ENCODE results near the gene TEX261.
A peak's percentile ranks its signal among the peaks of the same experiment; 100 is the strongest.

TEX261 gene

DNA sequence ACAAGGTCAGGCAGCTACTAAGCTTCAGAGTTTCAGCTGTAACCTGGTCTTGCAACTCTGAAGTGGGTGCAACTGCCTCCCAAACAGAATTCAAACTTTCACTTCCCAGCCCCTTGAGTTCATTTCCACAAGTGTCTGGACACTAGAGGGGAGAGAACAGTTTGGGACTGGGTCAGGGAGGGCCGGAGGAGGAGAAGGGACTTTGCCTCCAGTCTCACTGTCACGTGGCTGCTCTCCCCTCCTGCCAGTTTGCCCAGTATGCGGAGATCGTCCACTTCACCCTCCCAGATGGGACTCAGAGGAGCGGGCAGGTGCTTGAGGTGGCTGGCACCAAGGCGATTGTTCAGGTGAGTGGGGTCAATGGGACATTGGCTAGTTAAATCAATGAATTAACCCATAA is 36.9 kb downstream of the TEX261 start:
- no peak for DNase-seq (ENCODE audit: low read depth)

GRCh38 chr2:70956141-70956540 is 38.5 kb downstream of the TEX261 start:
- DNase-seq (ENCODE audit: low read depth): no peak

- no peak for DNase-seq (ENCODE audit: low read depth)
These were observed 39.8 kb downstream of the TEX261 start for GRCh38 chr2:70954886-70955285.

DNA sequence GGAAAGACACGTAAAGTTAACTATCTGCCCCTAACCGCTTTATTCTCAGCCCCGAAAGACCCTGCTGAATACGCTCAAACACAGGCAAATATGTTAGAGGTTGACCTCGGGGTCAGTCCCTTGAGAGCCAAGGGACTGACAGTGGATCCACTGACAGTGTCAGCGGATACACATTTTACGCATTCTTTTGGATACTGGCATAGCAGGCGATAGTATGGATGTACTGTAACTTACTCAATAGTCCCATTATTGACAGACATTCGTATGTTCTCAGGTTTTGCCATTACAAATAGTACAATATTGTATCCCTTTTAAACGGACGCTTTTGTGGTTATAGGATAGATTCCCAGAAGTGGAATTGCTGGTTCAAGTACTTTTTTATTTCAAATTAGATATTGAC is 45.6 kb downstream of the TEX261 start:
- DNase-seq (ENCODE audit: low read depth): no peak

- DNase-seq (ENCODE audit: low read depth): no peak
These were observed 46.2 kb downstream of the TEX261 start for GRCh38 chr2:70948337-70949003.

- DNase-seq (ENCODE audit: low read depth): peak; percentile 27
These were observed 47.0 kb downstream of the TEX261 start for GRCh38 chr2:70947556-70948184.

DNA sequence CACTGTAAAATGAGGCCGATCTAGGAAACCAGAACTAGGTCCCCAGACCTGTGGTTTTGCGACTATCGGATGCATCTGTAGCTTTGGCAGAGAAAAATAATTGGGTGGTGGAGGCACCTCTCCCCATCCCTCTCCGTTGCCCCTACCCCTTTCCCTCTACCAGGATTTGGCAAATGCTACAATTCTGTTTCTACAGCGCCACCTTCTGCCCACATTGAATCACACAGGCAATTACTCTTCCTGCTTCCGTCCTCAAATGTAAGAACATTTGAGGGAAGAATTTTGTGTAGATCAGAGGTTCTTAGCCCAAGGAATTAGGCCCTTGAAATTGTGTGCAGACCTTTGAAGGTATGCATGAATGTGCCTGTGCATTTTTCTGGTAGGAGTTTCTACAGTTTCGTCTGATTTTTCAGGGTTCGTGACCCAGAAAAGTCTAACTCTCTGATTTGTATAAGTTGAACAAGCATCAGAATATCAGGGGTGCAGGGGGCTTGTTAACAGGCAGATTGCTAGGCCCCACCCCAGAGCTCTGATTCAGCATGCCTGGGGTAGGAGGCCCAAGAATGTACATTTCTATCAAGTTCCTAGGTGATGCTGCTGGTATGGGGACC is 47.7 kb downstream of the TEX261 start:
- DNase-seq (ENCODE audit: low read depth): no peak

- no peak for DNase-seq (ENCODE audit: low read depth)
These were observed 50.5 kb downstream of the TEX261 start for GRCh38 chr2:70944111-70944690.

GRCh38 chr2:70943205-70943871 is 51.3 kb downstream of the TEX261 start:
- no peak for DNase-seq (ENCODE audit: low read depth)

DNA sequence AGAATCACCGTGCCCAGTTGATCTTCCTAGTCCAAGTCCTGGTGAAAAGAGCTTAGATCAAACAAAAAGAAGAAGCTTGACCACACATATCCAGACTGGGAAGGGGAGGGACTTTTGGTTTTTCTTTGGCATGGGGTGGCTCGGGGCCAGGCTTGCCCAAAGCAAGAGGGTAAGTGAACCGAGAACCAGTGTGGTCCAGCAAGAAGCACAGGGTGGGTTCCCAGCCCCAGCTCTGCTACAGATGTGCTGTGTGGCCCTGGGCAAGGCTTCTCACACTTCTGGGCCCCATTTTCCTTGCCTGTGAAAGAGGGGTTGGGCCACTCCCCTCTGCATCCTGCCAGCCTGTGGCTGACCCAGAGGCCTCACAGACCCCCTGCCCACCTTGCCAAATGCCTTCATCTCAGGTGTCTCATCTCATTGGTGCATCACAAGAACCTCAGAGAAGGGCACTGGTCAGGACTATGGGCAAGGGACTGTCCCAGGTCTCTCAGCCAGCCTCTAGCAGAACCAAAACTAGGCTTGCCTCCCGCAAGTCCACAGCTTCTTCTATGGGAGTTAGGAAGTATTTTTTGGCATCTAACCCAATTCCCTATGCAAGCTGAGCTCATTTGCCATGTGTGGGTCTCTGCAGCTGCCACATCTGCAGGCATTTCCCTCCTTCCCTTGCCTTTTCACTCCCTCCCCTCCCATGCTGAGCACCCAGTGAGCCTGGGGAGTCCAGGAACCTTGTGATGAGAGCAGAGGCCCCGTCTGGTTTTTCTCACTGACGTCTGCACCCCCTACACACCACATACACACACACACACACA is 52.1 kb downstream of the TEX261 start:
- DNase-seq (ENCODE audit: low read depth): no peak

DNA sequence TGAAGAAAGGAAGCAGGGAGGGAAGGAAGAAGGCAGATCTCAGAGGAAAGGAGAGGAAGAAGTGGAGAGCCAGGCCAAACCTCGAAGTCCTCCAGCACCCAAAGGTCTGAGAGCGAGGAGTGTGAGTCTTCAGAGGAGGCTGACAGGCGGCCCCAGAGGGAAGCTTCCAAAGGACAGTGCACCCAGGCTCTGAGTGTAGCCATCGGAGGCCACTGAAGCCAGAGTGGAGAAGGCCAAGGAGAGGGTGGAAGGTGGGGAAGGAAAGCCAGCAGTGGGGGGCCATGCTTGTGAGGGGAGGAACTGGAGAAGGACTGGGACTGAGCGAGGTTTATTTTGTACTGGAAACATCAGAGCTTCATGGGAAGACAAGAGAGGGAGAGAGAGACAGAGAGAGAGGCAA is 53.0 kb downstream of the TEX261 start:
- no peak for DNase-seq (ENCODE audit: low read depth)

- no peak for DNase-seq (ENCODE audit: low read depth)
These were observed 53.5 kb downstream of the TEX261 start for GRCh38 chr2:70941186-70941585.

- DNase-seq (ENCODE audit: low read depth): no peak
These were observed 54.7 kb downstream of the TEX261 start for GRCh38 chr2:70939839-70940580.

GRCh38 chr2:70939001-70939838 is 55.5 kb downstream of the TEX261 start:
- no peak for DNase-seq (ENCODE audit: low read depth)

- DNase-seq (ENCODE audit: low read depth): no peak
These were observed 56.1 kb downstream of the TEX261 start for GRCh38 chr2:70938586-70938950.

- DNase-seq (ENCODE audit: low read depth): no peak
These were observed 56.6 kb downstream of the TEX261 start for GRCh38 chr2:70937866-70938585.

- DNase-seq (ENCODE audit: low read depth): no peak
These were observed 57.5 kb downstream of the TEX261 start for GRCh38 chr2:70936979-70937811.

DNA sequence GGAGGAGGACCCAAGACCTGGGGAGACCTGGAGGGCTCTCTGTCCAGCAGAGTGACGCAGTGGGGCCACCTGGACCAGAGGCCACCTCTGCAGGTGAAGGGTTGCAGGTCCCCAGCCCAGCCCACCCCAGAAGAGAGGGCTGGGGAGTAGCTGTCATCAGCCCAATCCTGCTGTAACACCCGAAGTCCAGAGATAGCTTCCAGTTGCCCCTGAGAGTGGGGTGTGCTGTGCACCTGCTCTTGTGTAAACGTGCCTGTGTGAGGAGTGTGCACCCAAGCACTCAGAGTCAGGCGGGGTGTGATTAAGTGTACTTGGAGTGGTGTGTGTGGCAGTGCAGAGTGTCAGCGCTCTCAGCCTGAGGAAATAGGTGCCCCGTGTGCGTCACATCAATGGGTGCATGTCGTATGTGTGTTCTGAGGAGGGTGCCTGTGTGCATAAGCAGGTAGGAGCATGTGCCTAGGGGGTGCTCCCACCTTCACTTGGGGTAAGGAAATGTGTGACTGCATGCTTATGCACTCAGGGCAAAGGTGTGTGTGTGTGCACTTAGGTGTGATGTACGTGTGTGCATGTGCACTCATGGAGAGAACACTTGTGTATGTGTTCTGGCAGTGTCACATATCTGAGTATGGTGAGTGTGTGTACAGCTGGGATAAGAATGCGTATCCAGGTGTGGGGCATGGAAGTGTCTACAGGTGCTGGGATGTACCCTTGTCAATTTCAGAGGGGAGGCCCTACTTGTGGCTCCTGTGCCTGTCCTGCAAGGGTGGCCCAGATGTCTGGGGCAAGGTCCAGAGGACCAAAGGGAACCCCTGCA is 58.3 kb downstream of the TEX261 start:
- DNase-seq (ENCODE audit: low read depth): no peak
